Uterus (tissue), 2 donors: Measurements from ENCODE around the gene FSIP1.

Source experiments
- POLR2A ChIP-seq, 2 donors: fragments of 450-650 bp; IDR thresholded peaks; one replicate each; pipeline ENCODE4 v1.6.1; 2016; ENCODE audit warnings: antibody characterized with exemption in 2 of 2, mild to moderate bottlenecking in 1 of 2, moderate library complexity in 1 of 2
- TF ChIP-seq, protein P1 (sequence below), 4 experiments: fragments of 200-600 bp in 2 of 4; fragments of 450-650 bp in 2 of 4; sonication (generic) in 2 of 4; IDR thresholded peaks; one replicate each; pipeline ENCODE4 v1.5.1; 2016 to 2019; ENCODE audit warnings: antibody characterized with exemption in 4 of 4, mild to moderate bottlenecking in 2 of 4, moderate library complexity in 1 of 4

- TF ChIP-seq, protein P1, sequence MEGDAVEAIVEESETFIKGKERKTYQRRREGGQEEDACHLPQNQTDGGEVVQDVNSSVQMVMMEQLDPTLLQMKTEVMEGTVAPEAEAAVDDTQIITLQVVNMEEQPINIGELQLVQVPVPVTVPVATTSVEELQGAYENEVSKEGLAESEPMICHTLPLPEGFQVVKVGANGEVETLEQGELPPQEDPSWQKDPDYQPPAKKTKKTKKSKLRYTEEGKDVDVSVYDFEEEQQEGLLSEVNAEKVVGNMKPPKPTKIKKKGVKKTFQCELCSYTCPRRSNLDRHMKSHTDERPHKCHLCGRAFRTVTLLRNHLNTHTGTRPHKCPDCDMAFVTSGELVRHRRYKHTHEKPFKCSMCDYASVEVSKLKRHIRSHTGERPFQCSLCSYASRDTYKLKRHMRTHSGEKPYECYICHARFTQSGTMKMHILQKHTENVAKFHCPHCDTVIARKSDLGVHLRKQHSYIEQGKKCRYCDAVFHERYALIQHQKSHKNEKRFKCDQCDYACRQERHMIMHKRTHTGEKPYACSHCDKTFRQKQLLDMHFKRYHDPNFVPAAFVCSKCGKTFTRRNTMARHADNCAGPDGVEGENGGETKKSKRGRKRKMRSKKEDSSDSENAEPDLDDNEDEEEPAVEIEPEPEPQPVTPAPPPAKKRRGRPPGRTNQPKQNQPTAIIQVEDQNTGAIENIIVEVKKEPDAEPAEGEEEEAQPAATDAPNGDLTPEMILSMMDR (IDR thresholded peaks at IDR 0.05), result no peak
- no peak for TF ChIP-seq POLR2A (IDR thresholded peaks at IDR 0.05)
Measured at GRCh38 chr15:39595338-39596221, 187.1 kb downstream of the FSIP1 start.
